Measurements from ENCODE around the gene SVOP.

SVOP gene

GRCh38 chr12:108914121-108914531 is 106.7 kb downstream of the SVOP start:
- no peak for TF ChIP-seq CTCF (IDR thresholded peaks at IDR 0.05)
- Histone ChIP-seq H3K9me3 (no peaks in the 10 kb centered on the region), H3K4me1 (peaks cover 0 to 12% (median 5%) of the 10 kb centered on the region in 4 donors), H3K27ac (no peak overlapping the region), H3K4me3 (no peak overlapping the region), H3K27me3 (no peaks in the 10 kb centered on the region), H3K36me3 (no peaks in the 10 kb centered on the region)
- intact Hi-C loops (cut with DNase I; ENCODE audit: low total_unique reads) = no loop called here
- DNase-seq = peak in 1 of 2 donors; percentile 57

GRCh38 chr12:108912361-108912760 is 108.5 kb downstream of the SVOP start:
- no peak for DNase-seq
- Histone ChIP-seq H3K27ac (no peak overlapping the region), H3K9me3 (no peaks in the 10 kb centered on the region), H3K4me1 (peaks cover 0 to 12% (median 5%) of the 10 kb centered on the region in 4 donors), H3K36me3 (no peaks in the 10 kb centered on the region), H3K27me3 (no peaks in the 10 kb centered on the region), H3K4me3 (no peak overlapping the region)
- intact Hi-C loops (cut with DNase I; ENCODE audit: low total_unique reads) = no loop called here
- no peak for TF ChIP-seq CTCF (IDR thresholded peaks at IDR 0.05)

DNA sequence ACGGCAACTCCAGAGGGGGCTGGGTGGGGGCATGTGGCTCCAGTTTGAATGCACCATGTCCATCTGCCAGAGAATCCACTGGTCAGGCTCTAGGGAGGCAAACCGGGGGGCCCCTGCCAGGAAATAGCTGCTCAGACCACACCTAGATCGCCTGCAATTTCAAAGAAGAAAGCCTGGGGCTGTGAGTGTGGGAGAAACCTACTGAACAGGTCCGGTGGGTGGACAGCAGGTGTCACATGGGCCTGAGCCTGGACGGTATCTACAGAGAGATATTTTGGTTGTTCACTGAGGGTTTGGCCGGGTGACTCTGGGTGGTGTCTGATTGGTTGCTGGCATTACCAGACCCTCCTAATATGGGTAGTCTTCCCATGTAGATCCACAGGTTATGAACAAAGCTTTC is 109.0 kb downstream of the SVOP start:
- H3K36me3 ChIP-seq = no peaks in the 10 kb centered on the region
- no peak for DNase-seq
- H3K9me3 ChIP-seq = no peaks in the 10 kb centered on the region
- H3K4me1 ChIP-seq = peaks cover 0 to 12% (median 5%) of the 10 kb centered on the region in 4 donors
- no peak for TF ChIP-seq CTCF (IDR thresholded peaks at IDR 0.05)
- intact Hi-C loops (cut with DNase I; ENCODE audit: low total_unique reads) = no loop called here
- H3K27me3 ChIP-seq = no peaks in the 10 kb centered on the region
- no peak overlapping the region for H3K27ac ChIP-seq
- no peak overlapping the region for H3K4me3 ChIP-seq

GRCh38 chr12:108910336-108910735 is 110.5 kb downstream of the SVOP start:
- H3K4me3 ChIP-seq = no peak overlapping the region
- no peaks in the 10 kb centered on the region for H3K27me3 ChIP-seq
- no peak for DNase-seq
- no peaks in the 10 kb centered on the region for H3K36me3 ChIP-seq
- TF ChIP-seq CTCF (IDR thresholded peaks at IDR 0.05) = no peak
- H3K4me1 ChIP-seq = peaks cover 0 to 12% (median 5%) of the 10 kb centered on the region in 4 donors
- intact Hi-C loops (cut with DNase I; ENCODE audit: low total_unique reads) = no loop called here
- H3K9me3 ChIP-seq = no peaks in the 10 kb centered on the region
- no peak overlapping the region for H3K27ac ChIP-seq

DNA sequence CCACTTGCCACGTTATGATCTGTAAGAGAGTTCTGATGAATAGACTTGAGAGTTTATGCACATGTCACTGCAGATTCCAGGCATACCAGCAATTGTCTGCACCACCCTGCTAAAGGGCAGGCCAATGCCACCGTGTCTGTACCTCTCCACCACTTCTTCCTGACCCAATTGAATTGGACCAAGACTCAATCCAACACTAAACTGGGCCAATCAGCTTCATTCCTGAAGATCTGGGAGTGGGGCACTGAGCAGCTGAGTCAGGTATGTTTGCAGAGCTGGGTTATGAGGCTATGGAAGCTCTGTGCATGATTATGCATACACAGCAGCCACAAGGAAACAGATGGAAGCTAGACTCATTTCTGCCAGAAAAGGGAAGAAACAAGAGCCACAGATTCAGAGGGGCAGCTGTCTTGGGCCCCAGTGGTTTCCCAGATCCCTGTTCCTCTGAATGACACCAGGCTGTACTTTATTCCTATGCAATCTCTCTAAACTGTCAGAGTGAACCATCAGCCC is 113.0 kb downstream of the SVOP start:
- DNase-seq = peak in 1 of 2 donors; percentile 32
- no peak overlapping the region for H3K27ac ChIP-seq

More for the DNA sequence above, 113.0 kb downstream of the SVOP start:
- TF ChIP-seq CTCF (IDR thresholded peaks at IDR 0.05) = no peak
- H3K27me3 ChIP-seq = no peaks in the 10 kb centered on the region
- no peaks in the 10 kb centered on the region for H3K36me3 ChIP-seq
- intact Hi-C loops (cut with DNase I; ENCODE audit: low total_unique reads) = no loop called here
- no peaks in the 10 kb centered on the region for H3K9me3 ChIP-seq
- H3K4me1 ChIP-seq = no peaks in the 10 kb centered on the region
- no peak overlapping the region for H3K4me3 ChIP-seq

Data from tibial artery (tissue), 4 donors.